ENCODE data around the gene MAP7D1.

Gene MAP7D1

GRCh38 chr1:36137226-36137625 is 18.7 kb upstream of the MAP7D1 start:
- H3K4me3 ChIP-seq (ENCODE audit: low read depth, low read length), result no peak overlapping the region
- TF ChIP-seq, protein P1, sequence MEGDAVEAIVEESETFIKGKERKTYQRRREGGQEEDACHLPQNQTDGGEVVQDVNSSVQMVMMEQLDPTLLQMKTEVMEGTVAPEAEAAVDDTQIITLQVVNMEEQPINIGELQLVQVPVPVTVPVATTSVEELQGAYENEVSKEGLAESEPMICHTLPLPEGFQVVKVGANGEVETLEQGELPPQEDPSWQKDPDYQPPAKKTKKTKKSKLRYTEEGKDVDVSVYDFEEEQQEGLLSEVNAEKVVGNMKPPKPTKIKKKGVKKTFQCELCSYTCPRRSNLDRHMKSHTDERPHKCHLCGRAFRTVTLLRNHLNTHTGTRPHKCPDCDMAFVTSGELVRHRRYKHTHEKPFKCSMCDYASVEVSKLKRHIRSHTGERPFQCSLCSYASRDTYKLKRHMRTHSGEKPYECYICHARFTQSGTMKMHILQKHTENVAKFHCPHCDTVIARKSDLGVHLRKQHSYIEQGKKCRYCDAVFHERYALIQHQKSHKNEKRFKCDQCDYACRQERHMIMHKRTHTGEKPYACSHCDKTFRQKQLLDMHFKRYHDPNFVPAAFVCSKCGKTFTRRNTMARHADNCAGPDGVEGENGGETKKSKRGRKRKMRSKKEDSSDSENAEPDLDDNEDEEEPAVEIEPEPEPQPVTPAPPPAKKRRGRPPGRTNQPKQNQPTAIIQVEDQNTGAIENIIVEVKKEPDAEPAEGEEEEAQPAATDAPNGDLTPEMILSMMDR (IDR thresholded peaks at IDR 0.05; ENCODE audit: low read depth, low read length), result no peak
- TF ChIP-seq POLR2A (IDR thresholded peaks at IDR 0.05; ENCODE audit: extremely low read depth, insufficient read length) (no peak), MAX (IDR thresholded peaks at IDR 0.05; ENCODE audit: low read depth, low read length) (no peak), MYC (IDR thresholded peaks at IDR 0.05; ENCODE audit: low read depth, low read length) (no peak)
- DNase-seq (ENCODE audit: low read depth), result no peak

- DNase-seq (ENCODE audit: low read depth), result no peak
Observed at GRCh38 chr1:36137776-36138175, 18.2 kb upstream of the MAP7D1 start.

GRCh38 chr1:36139521-36139920 is 16.4 kb upstream of the MAP7D1 start:
- DNase-seq (ENCODE audit: low read depth), result no peak

More at GRCh38 chr1:36137776-36138175, 18.2 kb upstream of the MAP7D1 start:
- TF ChIP-seq MYC (IDR thresholded peaks at IDR 0.05; ENCODE audit: low read depth, low read length) (no peak), POLR2A (IDR thresholded peaks at IDR 0.05; ENCODE audit: extremely low read depth, insufficient read length) (no peak), MAX (IDR thresholded peaks at IDR 0.05; ENCODE audit: low read depth, low read length) (no peak)
- TF ChIP-seq, protein P1 (IDR thresholded peaks at IDR 0.05; ENCODE audit: low read depth, low read length), result no peak
- no peak overlapping the region for H3K4me3 ChIP-seq (ENCODE audit: low read depth, low read length)

GRCh38 chr1:36142121-36142520 is 13.8 kb upstream of the MAP7D1 start:
- TF ChIP-seq POLR2A (IDR thresholded peaks at IDR 0.05; ENCODE audit: extremely low read depth, insufficient read length) (no peak), MYC (IDR thresholded peaks at IDR 0.05; ENCODE audit: low read depth, low read length) (no peak), MAX (IDR thresholded peaks at IDR 0.05; ENCODE audit: low read depth, low read length) (no peak)
- TF ChIP-seq, protein P1 (IDR thresholded peaks at IDR 0.05; ENCODE audit: low read depth, low read length), result no peak
- H3K4me3 ChIP-seq (ENCODE audit: low read depth, low read length), result no peak overlapping the region
- no peak for DNase-seq (ENCODE audit: low read depth)

More at GRCh38 chr1:36139521-36139920, 16.4 kb upstream of the MAP7D1 start:
- H3K4me3 ChIP-seq (ENCODE audit: low read depth, low read length), result no peak overlapping the region
- TF ChIP-seq, protein P1 (IDR thresholded peaks at IDR 0.05; ENCODE audit: low read depth, low read length), result no peak
- TF ChIP-seq MYC (IDR thresholded peaks at IDR 0.05; ENCODE audit: low read depth, low read length), result no peak
- no peak for TF ChIP-seq MAX (IDR thresholded peaks at IDR 0.05; ENCODE audit: low read depth, low read length)
- TF ChIP-seq POLR2A (IDR thresholded peaks at IDR 0.05; ENCODE audit: extremely low read depth, insufficient read length), result no peak

DNA sequence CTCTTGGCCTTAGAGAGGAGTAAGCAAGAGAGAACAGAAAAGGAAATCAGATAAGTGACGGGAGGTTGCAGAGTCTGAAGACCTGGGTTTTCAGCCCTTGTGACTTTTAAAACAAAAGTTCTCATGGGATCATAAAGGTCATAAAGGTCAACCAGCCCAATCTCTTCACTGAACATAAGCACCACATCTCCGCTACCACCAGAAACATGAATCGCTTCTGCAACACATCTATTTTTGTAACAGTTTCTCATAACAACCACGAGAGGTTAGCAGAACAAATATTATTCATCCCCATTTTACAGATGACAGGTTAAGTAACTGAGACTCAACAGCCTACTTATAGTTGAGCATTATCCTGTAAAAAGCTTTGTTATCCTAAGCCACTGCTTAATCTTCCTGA is 12.5 kb upstream of the MAP7D1 start:
- no peak overlapping the region for H3K4me3 ChIP-seq (ENCODE audit: low read depth, low read length)
- TF ChIP-seq MYC (IDR thresholded peaks at IDR 0.05; ENCODE audit: low read depth, low read length) (no peak), POLR2A (IDR thresholded peaks at IDR 0.05; ENCODE audit: extremely low read depth, insufficient read length) (no peak)
- TF ChIP-seq, protein P1 (IDR thresholded peaks at IDR 0.05; ENCODE audit: low read depth, low read length), result no peak
- no peak for DNase-seq (ENCODE audit: low read depth)

DNA sequence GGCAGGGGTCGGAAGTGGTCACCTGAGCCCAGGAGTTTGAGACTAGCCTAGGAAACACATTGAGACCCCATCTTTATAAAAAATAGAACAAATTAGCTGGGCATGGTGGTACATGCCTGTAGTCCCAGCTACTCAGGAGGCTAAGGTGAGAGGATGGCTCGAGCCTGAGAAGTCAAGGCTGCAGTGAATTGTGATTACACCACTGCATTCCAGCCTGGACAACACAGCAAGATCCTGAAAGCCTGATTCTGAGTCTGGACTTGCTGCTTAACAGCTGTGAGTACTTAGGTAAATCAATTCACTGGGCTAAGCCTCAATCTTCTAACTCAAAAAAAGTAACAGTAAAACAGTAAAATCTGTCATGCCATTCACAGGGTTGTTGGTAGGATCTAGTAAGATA is 11.5 kb upstream of the MAP7D1 start:
- DNase-seq (ENCODE audit: low read depth), result no peak
- no peak overlapping the region for H3K4me3 ChIP-seq (ENCODE audit: low read depth, low read length)
- TF ChIP-seq POLR2A (IDR thresholded peaks at IDR 0.05; ENCODE audit: extremely low read depth, insufficient read length), result no peak
- no peak for TF ChIP-seq MYC (IDR thresholded peaks at IDR 0.05; ENCODE audit: low read depth, low read length)
- no peak for TF ChIP-seq MAX (IDR thresholded peaks at IDR 0.05; ENCODE audit: low read depth, low read length)
- TF ChIP-seq, protein P1 (IDR thresholded peaks at IDR 0.05; ENCODE audit: low read depth, low read length), result no peak
